Stimulated activated CD4-positive, alpha-beta T cell treated with anti-CD3 and anti-CD28 coated beads, Interleukin-12 subunit alpha, Interleukin-12 subunit beta, amount 100 ng/mL, for 4 hours (primary cell): ENCODE measurements around the gene GPR4.
A peak's percentile ranks its signal among the peaks of the same experiment; 100 is the strongest.
"Not testable (repeated sequence)": the region's sequence is repeated elsewhere in the genome, so short reads cannot be mapped to it uniquely, and the experiment has no call there.

Source experiments
- DNase-seq: peaks from one replicate; pipeline ENCODE4 v3.0.0-alpha.2; 2020

Gene GPR4

DNA sequence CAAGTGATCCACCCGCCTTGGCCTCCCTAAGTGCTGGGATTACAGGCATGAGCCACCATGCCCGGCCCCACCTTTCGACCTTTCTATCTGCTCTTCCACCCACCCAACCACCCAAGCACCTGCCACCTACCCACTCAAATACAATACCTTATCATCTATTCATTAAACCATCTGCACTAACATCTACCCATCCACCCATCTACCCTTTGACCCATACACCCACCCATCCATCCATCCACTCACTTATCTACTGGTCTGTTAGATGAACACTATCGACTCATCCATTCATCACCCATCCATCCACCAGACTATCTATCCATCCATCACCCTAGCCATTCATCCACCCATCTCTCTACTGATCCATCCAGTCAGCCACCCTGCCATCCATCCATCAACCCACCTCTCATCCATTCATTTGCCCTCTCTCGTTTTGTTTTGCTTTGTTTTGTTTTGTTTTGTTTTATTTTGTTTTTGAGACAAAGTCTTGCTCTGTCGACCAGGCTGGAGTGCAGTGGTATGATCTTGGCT lies 20.0 kb upstream of the GPR4 start:
- DNase-seq, result no peak

- no peak for DNase-seq
Observed at GRCh38 chr19:45621389-45621788, 19.4 kb upstream of the GPR4 start.

DNA sequence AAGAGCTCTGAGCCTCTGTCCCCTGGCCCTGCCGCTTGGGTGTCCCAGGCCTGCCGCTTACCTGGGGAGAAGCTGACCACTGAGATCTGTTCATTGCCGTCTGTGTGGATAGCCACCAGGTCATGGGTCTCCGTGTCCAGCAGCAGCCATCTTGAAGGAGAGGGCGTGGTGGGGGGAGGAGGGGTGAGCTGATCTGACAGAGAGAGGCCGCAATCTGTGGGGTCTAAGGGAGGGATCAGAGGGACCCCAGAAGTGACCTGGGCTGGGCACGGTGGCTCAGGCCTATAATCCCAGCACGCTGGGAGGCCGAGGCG lies 14.6 kb upstream of the GPR4 start:
- no peak for DNase-seq

DNA sequence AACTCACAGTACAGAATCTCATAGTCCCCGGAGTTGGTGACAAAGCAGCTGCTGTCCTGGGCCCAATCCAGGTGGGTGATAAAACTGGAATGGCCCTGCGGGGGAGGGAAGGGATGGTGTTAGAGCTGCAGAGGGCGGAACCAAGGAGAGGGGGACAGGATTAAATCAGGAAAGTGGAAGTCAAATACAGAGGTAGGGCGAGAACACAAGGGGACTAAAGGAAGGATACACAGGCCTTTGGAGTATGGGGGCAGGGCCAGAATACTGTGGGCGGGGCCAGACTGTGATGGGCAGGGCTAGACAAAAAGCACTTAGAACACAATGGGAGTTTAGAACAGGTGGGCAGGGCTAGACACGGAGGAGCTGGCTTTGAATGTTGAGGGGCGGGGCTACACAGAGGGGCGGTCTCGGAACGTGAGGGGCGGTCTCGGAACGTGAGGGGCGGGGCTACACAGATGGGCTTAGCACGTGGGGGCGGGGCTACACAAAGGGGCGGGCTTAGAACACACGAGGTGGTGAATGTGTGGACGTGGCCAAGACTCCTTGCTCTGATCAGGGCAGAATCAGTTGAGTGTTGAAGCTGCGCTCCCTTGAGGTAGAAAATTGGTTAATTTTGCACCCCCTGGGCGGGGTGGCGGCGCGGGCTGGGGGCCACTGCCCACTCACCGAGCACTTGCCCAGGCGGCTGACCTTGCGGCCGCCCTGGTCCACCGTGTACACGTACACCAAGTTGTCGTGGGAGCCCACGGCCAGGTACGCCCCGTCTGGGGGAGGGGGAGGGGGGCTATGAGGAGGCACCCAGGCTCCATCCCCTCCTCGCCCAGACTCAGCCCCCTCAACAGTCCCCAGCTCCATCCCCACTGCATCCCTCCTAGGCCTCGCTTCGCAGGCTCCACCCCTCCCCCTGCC lies 14.0 kb upstream of the GPR4 start:
- peak; percentile 78 for DNase-seq

GRCh38 chr19:45615056-45615455 lies 13.0 kb upstream of the GPR4 start:
- not testable (repeated sequence) for DNase-seq

- no peak for DNase-seq
Observed at GRCh38 chr19:45613926-45614725, 12.1 kb upstream of the GPR4 start.

DNA sequence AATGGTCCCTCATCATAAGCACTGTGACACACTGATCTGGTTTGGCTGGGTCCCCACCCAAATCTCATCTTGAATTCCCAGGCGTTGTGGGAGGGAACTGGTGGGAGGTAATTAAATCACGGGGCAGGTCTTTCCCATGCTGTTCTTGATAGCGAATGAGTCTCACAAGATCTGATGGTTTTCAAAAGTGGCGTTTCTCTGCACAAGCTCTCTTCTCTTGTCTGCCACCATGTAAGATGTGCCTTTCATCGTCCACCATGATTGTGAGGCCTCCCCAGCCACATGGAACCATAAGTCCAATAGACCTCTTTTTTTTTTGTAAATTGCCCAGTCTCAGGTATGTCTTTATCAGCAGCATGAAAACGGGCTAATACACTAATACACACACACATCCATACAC lies 6.9 kb upstream of the GPR4 start:
- DNase-seq, result no peak

GRCh38 chr19:45607071-45608029 lies 5.3 kb upstream of the GPR4 start:
- peak; percentile 39 for DNase-seq

DNA sequence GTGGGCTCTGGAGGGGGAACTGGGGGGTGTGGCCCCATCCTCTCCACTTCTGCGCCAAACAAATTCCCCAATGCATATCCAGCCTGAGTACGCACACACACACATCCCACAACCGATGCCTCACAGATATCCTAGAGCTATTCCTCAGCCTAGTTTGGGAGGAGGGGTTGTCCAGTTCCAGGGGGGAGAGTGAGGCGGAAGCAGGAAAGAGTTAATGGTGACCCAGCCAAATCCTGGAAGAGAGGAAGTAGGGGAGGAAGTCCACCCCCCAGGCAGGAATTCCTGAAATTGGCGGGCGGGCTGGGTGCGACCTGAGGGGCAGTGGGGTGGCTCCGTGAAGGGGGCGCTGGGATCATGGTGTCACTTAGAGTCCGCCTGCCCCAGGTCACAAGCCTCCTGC lies 897 bp downstream of the GPR4 start:
- DNase-seq, result no peak

GRCh38 chr19:45600340-45600885 lies 1.6 kb downstream of the GPR4 start:
- DNase-seq, result no peak

DNA sequence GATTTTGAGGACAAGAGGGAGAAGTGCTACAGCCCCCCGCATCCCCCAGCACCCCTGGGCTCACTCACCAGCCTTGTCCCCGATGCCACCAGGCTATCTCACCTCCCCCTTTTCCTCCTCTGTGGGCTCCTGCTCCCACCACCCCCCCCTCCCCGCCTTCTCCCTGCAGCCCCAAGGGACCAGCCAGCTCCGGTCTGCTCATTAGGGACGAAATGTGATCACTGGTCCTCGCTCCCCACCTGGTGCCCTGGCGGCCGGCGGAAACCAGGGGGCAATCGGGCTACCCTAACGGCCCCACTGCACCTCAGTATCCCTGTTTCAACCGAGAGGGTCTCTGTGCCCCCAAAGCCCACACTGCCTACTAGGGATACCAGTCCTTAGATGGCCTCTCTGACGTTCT lies 2.7 kb downstream of the GPR4 start:
- no peak for DNase-seq

GRCh38 chr19:45598267-45599001 lies 3.6 kb downstream of the GPR4 start:
- DNase-seq, result no peak

DNA sequence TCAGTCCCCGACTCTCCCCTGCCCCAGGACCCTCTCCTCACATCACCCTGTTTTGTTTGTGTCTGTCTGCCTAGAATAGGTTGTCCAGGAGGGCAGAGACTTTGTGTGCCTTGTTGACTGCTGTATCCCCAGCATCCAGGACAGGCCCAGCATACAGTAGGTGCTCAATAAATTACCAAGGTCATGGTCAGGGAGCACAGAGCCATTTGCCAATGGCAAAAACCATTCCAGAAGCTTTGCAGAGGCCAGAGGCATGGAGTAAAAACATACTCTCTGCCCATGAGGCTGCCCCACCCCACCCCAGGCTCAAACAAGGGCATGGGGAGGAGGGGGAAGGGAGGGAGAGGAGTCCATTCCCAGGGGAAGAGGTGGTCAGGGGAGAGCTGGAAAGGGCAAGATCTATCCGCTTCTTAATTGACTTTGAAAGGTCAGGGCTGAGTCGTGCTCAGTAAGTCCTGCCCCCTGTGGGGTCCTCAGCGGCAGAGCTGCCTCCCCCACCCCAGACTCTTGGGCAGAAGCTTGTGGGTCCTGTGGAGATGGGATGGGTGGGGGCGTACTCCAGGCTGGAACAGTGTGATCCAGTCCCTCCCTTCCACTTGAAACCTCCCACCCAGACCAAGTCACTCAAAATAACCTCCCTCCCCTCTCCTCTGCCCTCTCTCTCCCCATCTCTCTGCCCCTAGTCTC lies 4.4 kb downstream of the GPR4 start:
- no peak for DNase-seq

DNA sequence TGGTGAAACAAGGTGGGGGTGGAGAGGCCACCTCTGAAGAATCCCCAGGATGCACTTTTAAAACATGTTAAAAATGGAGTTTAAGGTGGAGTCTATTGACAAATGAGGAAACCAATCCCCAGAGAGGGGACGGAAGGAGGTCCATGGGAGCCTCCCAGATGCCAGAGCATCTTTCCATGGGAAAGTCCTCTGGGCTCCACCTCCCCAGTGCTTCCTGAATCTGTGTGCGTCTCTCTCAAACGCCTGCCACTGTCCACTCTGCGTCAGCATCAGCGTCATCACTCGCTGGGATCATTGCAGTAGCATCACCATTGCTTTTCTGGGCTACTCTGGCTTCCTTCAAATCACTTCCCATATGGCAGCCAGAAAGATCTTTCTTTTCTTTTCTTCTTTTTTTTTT lies 6.2 kb downstream of the GPR4 start:
- DNase-seq, result no peak

DNA sequence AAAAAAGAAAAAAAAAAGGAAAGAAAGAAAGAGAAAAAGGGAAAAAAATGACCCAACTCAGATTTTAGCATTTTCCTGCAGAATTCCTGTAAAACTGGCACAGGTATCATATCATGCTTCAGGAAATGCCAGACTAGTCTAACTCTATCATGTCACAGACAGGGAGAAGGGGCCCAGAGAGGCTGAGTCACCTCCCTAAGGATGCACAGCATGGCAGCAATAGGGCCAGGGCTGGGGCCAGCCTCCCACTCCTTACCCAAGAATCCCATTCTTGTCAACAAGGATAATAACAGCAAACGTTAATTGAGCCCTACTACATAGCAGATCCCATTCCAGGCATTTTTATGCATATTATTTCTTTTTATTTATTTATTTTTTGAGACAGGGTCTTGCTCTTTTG lies 8.5 kb downstream of the GPR4 start:
- DNase-seq, result no peak

DNA sequence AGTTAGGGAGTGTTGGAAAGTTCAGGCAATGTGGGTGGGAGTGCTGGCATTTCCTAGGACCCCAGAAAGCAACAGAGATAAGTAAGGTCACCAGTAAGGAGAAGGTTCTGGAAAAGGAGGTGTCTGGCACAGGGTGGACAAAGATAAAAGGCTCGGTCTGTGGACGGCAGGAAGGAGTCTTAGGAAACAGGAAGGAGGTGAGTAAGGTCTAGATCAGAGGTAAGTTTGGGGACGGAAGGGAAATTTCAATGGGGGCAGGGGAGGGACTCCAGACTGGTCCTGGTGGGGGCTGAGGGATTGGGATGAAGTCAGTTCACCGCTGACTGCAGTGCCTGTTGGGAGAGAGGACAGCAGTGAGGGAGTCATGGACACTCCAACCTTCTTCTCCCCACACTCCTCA lies 9.6 kb downstream of the GPR4 start:
- DNase-seq, result no peak

DNA sequence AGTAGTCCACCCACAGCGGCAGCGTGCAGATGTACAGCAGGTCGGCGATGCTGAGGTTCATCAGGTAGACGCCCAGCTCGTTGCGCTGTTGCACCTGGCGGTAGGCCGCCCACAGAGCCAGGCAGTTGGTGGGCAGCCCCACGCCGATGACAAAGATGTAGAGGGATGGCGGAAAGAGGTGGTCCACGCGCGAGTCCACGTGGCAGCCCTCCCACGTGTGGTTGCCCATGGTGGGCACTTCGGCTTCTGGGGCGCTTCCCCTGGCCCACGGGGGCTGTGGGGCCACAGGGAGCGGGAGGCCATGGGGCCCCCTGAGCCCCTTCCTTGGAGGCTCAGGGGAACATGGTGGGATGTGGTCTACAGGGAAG lies 10.4 kb downstream of the GPR4 start:
- DNase-seq, result no peak

- peak; percentile 39 for DNase-seq
Observed at GRCh38 chr19:45591004-45591637, 10.9 kb downstream of the GPR4 start.

GRCh38 chr19:45590300-45591003 lies 11.6 kb downstream of the GPR4 start:
- DNase-seq, result no peak

GRCh38 chr19:45589768-45590167 lies 12.2 kb downstream of the GPR4 start:
- no peak for DNase-seq
